ENCODE measurements around the gene RNF150. TPM values are rescaled to one million over a fixed set of nuclear protein-coding genes. Genes with fewer than 3 reads are reported as not detected.

The RNF150 gene
- total RNA-seq, 4 donors from 2014 or later = 10.2 to 34.5 (median 24.2) TPM

GRCh38 chr4:140851804-140852203 is 281.5 kb downstream of the RNF150 start:
- no peaks in the 10 kb centered on the region for H3K36me3 ChIP-seq
- 50 to 72% methylated on average over 1 of the region's 1 CpG for WGBS, 2 donors
- H3K4me1 ChIP-seq = no peaks in the 10 kb centered on the region
- no peaks in the 10 kb centered on the region for H3K9me3 ChIP-seq
- no peak overlapping the region for H3K27ac ChIP-seq
- TF ChIP-seq POLR2A (IDR thresholded peaks at IDR 0.05) (no peak), CTCF (IDR thresholded peaks at IDR 0.05) (no peak)
- no peak overlapping the region for H3K4me3 ChIP-seq (replicated peaks in 1 of 3)
- DNase-seq = no peak
- intact Hi-C loops (cut with DNase I) = loop anchor here (5.0 to 10.0 kb wide), 2 partner anchors 255 to 487 kb away; no protein-coding TSS in a partner anchor
- H3K27me3 ChIP-seq = no peaks in the 10 kb centered on the region

- H3K36me3 ChIP-seq = no peaks in the 10 kb centered on the region
- H3K9me3 ChIP-seq = no peaks in the 10 kb centered on the region
- intact Hi-C loops (cut with DNase I) = loop anchor here (5.0 to 10.0 kb wide), 2 partner anchors 254 to 486 kb away; no protein-coding TSS in a partner anchor
- DNase-seq = peak; percentile 31 to 32
- whole genome bisulfite sequencing, 2 donors = 2 to 3% methylated on average over 6 of the region's 6 CpGs
- H3K27ac ChIP-seq = no peak overlapping the region
- H3K4me1 ChIP-seq = no peaks in the 10 kb centered on the region
- H3K27me3 ChIP-seq = no peaks in the 10 kb centered on the region
- H3K4me3 ChIP-seq (replicated peaks in 1 of 3) = no peak overlapping the region
- TF ChIP-seq POLR2A (IDR thresholded peaks at IDR 0.05) (no peak), CTCF (IDR thresholded peaks at IDR 0.05) (peak; percentile 33 to 93 (median 76))
Observed at GRCh38 chr4:140851032-140851636, 282.1 kb downstream of the RNF150 start.

- H3K27me3 ChIP-seq = no peaks in the 10 kb centered on the region
- H3K9me3 ChIP-seq = no peaks in the 10 kb centered on the region
- TF ChIP-seq CTCF (IDR thresholded peaks at IDR 0.05) = no peak
- no peak for TF ChIP-seq POLR2A (IDR thresholded peaks at IDR 0.05)
- H3K4me1 ChIP-seq = no peaks in the 10 kb centered on the region
- H3K27ac ChIP-seq = no peak overlapping the region
- 89 to 94% methylated on average over 1 of the region's 1 CpG for WGBS, 2 donors
- no peaks in the 10 kb centered on the region for H3K36me3 ChIP-seq
- no peak overlapping the region for H3K4me3 ChIP-seq (replicated peaks in 1 of 3)
- intact Hi-C loops (cut with DNase I) = no loop called here
- DNase-seq = no peak
Observed at GRCh38 chr4:140849526-140849925, 283.7 kb downstream of the RNF150 start.

- TF ChIP-seq CTCF (IDR thresholded peaks at IDR 0.05) (no peak), POLR2A (IDR thresholded peaks at IDR 0.05) (no peak)
- Histone ChIP-seq H3K36me3 (no peaks in the 10 kb centered on the region), H3K9me3 (no peaks in the 10 kb centered on the region), H3K4me1 (no peaks in the 10 kb centered on the region), H3K27me3 (no peaks in the 10 kb centered on the region), H3K27ac (no peak overlapping the region), H3K4me3 (replicated peaks in 1 of 3) (no peak overlapping the region)
- DNase-seq = no peak
- intact Hi-C loops (cut with DNase I) = no loop called here
Observed at GRCh38 chr4:140846736-140847135, 286.5 kb downstream of the RNF150 start.

GRCh38 chr4:140844061-140844460 is 289.2 kb downstream of the RNF150 start:
- Histone ChIP-seq H3K4me1 (no peaks in the 10 kb centered on the region), H3K36me3 (no peaks in the 10 kb centered on the region), H3K4me3 (replicated peaks in 1 of 3) (no peak overlapping the region), H3K27me3 (no peaks in the 10 kb centered on the region), H3K27ac (no peak overlapping the region), H3K9me3 (no peaks in the 10 kb centered on the region)
- TF ChIP-seq CTCF (IDR thresholded peaks at IDR 0.05) (no peak), POLR2A (IDR thresholded peaks at IDR 0.05) (no peak)
- no peak for DNase-seq
- WGBS, 2 donors = 81 to 85% methylated on average over 1 of the region's 1 CpG
- intact Hi-C loops (cut with DNase I) = no loop called here

Measured in thyroid gland (tissue), 4 donors.